ENCODE data around the gene LRFN4. TPM values are rescaled to one million over a fixed set of nuclear protein-coding genes. Genes with fewer than 3 reads are reported as not detected.

LRFN4 gene
- total RNA-seq, 1 donor, result 33.7 TPM

GRCh38 chr11:66885469-66885868 lies 28.6 kb downstream of the LRFN4 start:
- DNase-seq (ENCODE audit: low read depth in 2 of 3, low spot score in 2 of 3), result no peak

- no peak for DNase-seq (ENCODE audit: low read depth in 2 of 3, low spot score in 2 of 3)
These were observed 29.1 kb downstream of the LRFN4 start for GRCh38 chr11:66885950-66886440.

GRCh38 chr11:66886671-66887221 lies 29.9 kb downstream of the LRFN4 start:
- no peak for DNase-seq (ENCODE audit: low read depth in 2 of 3, low spot score in 2 of 3)

GRCh38 chr11:66887526-66887925 lies 30.7 kb downstream of the LRFN4 start:
- DNase-seq (ENCODE audit: low read depth in 2 of 3, low spot score in 2 of 3), result no peak

- DNase-seq (ENCODE audit: low read depth in 2 of 3, low spot score in 2 of 3), result no peak
These were observed 31.4 kb downstream of the LRFN4 start for GRCh38 chr11:66888282-66888681.

GRCh38 chr11:66889960-66890359 lies 33.1 kb downstream of the LRFN4 start:
- DNase-seq (ENCODE audit: low read depth in 2 of 3, low spot score in 2 of 3), result no peak

- peak in 2 of 3 donors; percentile 49 to 61 for DNase-seq (ENCODE audit: low read depth in 2 of 3, low spot score in 2 of 3)
These were observed 35.2 kb downstream of the LRFN4 start for GRCh38 chr11:66891851-66892660.

GRCh38 chr11:66892911-66893310 lies 36.0 kb downstream of the LRFN4 start:
- DNase-seq (ENCODE audit: low read depth in 2 of 3, low spot score in 2 of 3), result no peak

GRCh38 chr11:66894141-66894540 lies 37.3 kb downstream of the LRFN4 start:
- DNase-seq (ENCODE audit: low read depth in 2 of 3, low spot score in 2 of 3), result no peak

- DNase-seq (ENCODE audit: low read depth in 2 of 3, low spot score in 2 of 3), result no peak
These were observed 45.1 kb downstream of the LRFN4 start for GRCh38 chr11:66901964-66902390.

- no peak for DNase-seq (ENCODE audit: low read depth in 2 of 3, low spot score in 2 of 3)
These were observed 45.8 kb downstream of the LRFN4 start for GRCh38 chr11:66902486-66903177.

GRCh38 chr11:66904055-66904454 lies 47.2 kb downstream of the LRFN4 start:
- DNase-seq (ENCODE audit: low read depth in 2 of 3, low spot score in 2 of 3), result no peak

- no peak for DNase-seq (ENCODE audit: low read depth in 2 of 3, low spot score in 2 of 3)
These were observed 47.7 kb downstream of the LRFN4 start for GRCh38 chr11:66904561-66904960.

GRCh38 chr11:66904981-66905521 lies 48.2 kb downstream of the LRFN4 start:
- no peak for DNase-seq (ENCODE audit: low read depth in 2 of 3, low spot score in 2 of 3)

- no peak for DNase-seq (ENCODE audit: low read depth in 2 of 3, low spot score in 2 of 3)
These were observed 48.8 kb downstream of the LRFN4 start for GRCh38 chr11:66905631-66906030.

GRCh38 chr11:66906061-66906733 lies 49.3 kb downstream of the LRFN4 start:
- no peak for DNase-seq (ENCODE audit: low read depth in 2 of 3, low spot score in 2 of 3)

GRCh38 chr11:66907751-66908630 lies 51.1 kb downstream of the LRFN4 start:
- no peak for DNase-seq (ENCODE audit: low read depth in 2 of 3, low spot score in 2 of 3)

GRCh38 chr11:66909181-66909580 lies 52.3 kb downstream of the LRFN4 start:
- DNase-seq (ENCODE audit: low read depth in 2 of 3, low spot score in 2 of 3), result no peak

- DNase-seq (ENCODE audit: low read depth in 2 of 3, low spot score in 2 of 3), result no peak
These were observed 53.2 kb downstream of the LRFN4 start for GRCh38 chr11:66910016-66910415.
